LNCAP (cell line): ENCODE results near the gene AIRE.

Experiments used
- TF ChIP-seq, protein P1 (sequence below): fragments of 450-650 bp; IDR thresholded peaks from 2 replicates; pipeline ENCODE4 v1.5.1; 2017; ENCODE audit warnings: mild to moderate bottlenecking

Gene AIRE

DNA sequence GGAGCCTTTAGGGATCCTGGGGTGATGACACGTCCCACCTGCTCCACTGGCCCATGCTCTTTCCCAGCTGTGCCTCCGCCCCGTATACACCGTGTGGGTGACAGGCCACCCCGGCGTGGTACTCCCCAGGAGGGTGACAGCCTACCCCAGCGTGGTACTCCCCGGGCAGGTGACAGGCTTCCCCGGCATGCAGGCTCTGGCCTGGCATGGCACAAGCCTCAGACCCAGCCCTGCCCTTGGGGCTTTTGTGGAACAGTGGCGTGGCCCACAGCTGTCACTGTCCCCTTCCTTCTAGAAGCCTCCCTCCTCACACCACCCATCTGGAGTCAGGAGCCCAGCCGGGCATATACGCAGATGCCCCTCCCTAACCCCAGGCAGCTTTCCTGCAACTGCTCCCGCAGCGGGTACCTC is 9.5 kb downstream of the AIRE start:
- TF ChIP-seq, protein P1, sequence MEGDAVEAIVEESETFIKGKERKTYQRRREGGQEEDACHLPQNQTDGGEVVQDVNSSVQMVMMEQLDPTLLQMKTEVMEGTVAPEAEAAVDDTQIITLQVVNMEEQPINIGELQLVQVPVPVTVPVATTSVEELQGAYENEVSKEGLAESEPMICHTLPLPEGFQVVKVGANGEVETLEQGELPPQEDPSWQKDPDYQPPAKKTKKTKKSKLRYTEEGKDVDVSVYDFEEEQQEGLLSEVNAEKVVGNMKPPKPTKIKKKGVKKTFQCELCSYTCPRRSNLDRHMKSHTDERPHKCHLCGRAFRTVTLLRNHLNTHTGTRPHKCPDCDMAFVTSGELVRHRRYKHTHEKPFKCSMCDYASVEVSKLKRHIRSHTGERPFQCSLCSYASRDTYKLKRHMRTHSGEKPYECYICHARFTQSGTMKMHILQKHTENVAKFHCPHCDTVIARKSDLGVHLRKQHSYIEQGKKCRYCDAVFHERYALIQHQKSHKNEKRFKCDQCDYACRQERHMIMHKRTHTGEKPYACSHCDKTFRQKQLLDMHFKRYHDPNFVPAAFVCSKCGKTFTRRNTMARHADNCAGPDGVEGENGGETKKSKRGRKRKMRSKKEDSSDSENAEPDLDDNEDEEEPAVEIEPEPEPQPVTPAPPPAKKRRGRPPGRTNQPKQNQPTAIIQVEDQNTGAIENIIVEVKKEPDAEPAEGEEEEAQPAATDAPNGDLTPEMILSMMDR, result no peak

DNA sequence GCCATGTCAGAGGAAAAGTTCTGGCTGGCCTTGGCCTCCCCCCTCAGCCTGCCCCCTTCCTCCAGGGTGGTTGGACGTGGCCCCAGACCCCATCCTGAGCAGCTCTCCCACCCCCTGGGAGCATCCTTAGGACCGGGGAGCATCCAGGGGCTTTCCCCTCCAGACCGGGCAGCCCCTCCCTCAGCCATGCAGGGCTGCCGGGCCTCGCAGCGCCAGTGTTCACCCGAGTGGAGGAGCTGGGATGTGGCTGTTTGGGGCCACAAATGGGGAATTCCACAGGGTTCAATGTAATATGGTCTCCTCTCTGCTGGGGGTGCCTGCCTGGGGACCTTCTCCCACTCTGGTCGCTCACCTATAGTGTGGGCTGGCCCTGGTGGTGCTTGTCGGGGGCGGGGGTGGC is 10.0 kb downstream of the AIRE start:
- TF ChIP-seq, protein P1, result no peak

DNA sequence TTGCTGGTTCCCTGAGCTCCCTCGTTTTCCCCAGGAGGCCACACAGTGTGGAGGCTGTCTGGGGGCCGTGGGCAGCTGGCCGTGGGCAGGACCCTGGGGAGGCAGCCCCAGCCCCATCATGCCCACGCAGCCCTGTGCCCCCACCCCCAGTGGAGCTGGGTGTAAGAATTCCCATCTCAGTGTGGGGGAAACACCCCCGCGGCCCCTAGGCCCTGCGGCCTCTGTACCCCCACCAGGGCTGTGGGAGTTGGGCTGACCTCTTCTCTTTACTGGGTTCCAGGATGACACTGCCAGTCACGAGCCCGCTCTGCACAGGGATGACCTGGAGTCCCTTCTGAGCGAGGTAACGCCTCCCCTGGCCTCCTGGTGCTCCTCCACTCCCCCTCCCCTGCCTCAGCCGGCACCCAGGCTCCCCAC is 10.4 kb downstream of the AIRE start:
- TF ChIP-seq, protein P1, result no peak

DNA sequence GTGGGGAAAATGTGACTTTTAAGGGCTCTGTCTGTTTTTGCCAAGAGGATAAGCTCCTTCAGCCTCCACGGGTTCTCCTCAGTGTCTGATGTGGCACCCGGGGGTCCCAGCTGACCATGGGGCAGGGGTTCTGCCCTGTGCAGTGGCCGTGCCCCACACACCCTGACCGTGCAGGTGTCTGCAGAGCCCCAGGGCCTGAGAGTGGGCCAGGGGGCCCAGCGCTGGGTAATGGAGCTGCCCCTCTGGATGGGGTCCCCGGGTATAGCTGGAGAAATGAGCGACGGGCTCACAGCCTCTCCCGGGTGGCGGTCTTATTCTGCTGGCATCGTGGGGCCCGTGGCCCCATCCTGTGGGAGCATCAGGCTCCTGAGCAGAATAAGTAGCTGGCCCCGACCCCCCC is 11.2 kb downstream of the AIRE start:
- TF ChIP-seq, protein P1, result no peak

- TF ChIP-seq, protein P1, result peak; percentile 65
Observed at GRCh38 chr21:44297525-44298290, 12.0 kb downstream of the AIRE start.

DNA sequence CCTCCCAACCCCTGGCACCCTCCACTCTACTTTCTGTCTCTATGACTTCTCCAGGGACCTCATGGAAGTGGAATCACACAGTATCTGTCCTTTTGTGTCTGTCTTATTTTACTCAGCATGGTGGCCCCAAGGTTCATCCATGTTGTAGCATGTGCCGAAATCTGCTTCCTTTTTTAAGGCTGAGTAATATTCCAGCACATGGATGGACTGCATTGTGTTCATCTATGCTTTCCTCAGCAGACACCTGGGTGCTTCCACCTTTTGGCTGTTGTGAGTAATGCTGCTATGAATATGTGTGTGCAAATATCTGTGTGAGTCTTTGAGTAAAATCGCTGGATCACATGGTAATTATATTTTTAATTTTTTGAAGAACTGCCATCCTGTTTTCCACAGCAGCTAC is 12.6 kb downstream of the AIRE start:
- TF ChIP-seq, protein P1, result no peak

GRCh38 chr21:44299085-44299457 is 13.4 kb downstream of the AIRE start:
- TF ChIP-seq, protein P1, result no peak
